GM18858 (cell line): ENCODE results near the gene F8A1.
"Not testable (repeated sequence)": the region's sequence is repeated elsewhere in the genome, so short reads cannot be mapped to it uniquely, and the experiment has no call there.

Experiments
- ATAC-seq: cut with Tn5 transposase; IDR thresholded peaks from one replicate; pipeline ENCODE4 v1.9.1; 2021; ENCODE audit not compliant: unreplicated experiment

F8A1 gene

DNA sequence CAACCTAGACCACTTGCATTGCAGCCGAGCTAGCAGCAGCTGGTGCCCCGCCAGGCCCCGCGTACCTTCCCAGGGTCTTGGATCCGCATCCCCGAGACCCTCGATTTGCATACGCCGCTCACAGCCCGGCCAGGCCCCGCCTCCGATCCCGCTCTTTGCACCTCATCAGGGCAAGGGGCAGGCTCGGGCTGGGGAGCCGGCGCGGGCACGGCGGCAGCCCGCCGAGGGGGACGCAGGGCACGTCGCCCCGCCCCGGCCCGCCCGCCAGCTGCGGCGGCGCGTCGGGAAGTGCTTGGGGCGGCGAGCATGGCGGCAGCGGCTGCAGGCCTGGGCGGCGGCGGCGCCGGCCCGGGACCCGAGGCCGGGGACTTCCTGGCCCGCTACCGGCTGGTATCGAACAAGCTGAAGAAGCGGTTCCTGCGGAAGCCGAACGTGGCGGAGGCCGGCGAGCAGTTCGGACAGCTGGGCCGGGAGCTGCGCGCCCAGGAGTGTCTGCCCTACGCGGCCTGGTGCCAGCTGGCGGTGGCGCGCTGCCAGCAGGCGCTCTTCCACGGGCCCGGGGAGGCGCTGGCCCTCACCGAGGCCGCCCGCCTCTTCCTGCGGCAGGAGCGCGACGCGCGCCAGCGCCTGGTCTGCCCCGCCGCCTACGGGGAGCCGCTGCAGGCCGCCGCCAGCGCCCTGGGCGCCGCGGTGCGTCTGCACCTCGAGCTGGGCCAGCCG lies at the start of gene F8A1:
TSS of gene F8A1 (plus strand) at position 287 of the 720 bp plus-strand sequence. CDS start at position 307, 20 bp downstream.
- peak; percentile 45 for ATAC-seq

DNA sequence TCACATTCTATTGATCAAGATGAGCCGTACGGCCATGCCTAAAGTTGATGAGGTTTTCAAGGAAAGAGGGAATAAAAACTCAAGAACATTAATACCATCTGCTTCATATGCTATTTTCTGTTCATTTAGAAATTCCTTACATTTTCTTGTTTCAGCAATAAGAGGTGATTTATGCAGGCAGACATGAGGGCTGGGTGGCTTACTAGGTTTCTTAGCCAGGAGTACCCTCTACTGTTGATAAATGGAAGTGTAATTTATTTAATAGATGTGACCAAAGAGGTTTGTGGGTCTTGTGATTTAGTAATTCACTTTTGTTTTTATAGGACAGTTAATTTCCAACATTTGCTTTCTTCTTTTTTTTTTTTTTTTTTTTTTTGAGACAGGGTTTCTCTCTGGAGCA lies 45.3 kb upstream of the F8A1 start:
- no peak for ATAC-seq

DNA sequence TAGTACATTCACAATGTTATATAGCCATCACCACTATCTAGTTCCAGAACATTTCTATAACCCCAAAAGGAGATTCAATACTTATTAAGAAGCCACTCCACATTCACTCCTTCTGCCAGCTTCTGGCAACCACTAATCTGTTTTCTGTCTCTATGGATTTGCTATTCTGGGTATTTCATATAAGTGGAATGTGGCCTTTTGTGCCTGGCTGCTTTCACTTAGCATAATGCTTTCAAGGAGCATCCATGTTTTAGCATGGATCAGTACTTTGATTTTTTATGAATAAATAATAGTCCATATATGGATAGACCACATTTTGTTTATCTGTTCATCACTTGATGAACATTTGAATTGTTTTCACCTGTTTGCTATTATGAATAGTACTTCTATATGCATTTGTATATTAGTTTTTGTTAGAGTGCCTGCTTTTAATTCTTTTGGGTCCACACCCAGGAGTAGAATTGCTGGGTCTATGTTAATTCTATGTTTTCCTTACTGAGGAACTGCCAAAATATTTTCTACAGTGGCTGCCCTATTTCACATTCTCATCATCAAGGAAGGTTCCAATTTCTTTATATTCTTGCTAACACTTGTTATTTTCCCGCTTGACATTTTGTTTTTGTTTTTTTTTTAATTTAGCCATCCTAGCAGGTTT lies 35.1 kb upstream of the F8A1 start:
- no peak for ATAC-seq

DNA sequence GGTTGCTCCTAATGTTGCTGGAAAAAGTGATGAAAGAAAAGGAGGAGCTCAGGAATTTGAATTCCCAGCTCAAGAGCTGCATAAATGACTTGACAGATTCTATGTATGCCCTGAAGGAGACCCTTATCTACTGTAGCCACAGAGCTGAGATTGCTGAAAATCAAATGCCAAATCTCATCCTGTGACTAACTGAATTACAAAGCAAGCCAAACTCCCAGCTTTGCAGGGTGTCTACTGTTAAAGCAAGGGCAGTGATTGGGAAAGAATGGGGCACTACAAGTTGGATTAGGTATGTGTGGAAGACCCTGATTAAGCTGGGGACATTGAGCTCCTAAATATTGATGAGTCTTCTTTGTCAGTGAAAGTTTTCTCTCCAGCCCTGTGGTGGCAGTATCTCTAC lies 30.9 kb upstream of the F8A1 start:
- ATAC-seq = no peak

DNA sequence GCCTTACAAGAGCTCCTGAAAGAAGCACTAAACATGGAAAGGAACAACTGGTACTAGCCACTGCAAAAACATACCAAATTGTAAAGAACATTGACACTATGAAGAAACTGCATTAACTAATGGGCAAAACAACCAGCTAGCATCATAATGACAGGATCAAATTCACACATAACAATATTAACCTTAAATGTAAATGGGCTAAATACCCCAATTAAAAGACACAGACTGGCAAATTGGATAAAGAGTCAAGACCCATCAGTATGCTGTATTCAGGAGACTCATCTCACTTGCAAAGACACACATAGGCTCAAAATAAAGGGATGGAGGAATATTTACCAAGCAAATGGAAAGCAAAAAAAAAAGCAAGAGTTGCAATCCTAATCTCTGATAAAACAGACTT lies 17.6 kb upstream of the F8A1 start:
- not testable (repeated sequence) for ATAC-seq

DNA sequence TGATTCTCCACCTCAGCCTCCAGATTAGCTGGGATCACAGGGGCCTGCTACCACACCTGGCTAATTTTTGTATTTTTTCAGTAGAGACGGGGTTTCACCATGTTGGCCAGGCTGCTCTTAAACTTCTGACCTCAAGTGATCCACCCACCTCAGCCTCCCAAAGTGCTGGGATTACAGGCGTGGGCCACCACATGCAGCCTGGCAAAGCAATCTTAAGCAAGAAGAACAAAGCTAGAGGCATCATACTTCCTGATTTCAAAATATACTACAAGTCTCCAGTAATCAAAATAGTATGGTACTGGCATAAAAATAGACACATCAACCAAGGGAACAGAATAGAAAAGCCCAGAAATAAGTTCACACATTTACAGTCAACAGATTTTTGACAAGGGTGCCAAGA lies 12.8 kb upstream of the F8A1 start:
- no peak for ATAC-seq

GRCh38 chrX:154884069-154884468 lies 2.1 kb upstream of the F8A1 start:
- ATAC-seq = not testable (repeated sequence)

- not testable (repeated sequence) for ATAC-seq
Measured at GRCh38 chrX:154885057-154885456, 1.1 kb upstream of the F8A1 start.

GRCh38 chrX:154885549-154885948 lies 606 bp upstream of the F8A1 start:
- ATAC-seq = not testable (repeated sequence)

DNA sequence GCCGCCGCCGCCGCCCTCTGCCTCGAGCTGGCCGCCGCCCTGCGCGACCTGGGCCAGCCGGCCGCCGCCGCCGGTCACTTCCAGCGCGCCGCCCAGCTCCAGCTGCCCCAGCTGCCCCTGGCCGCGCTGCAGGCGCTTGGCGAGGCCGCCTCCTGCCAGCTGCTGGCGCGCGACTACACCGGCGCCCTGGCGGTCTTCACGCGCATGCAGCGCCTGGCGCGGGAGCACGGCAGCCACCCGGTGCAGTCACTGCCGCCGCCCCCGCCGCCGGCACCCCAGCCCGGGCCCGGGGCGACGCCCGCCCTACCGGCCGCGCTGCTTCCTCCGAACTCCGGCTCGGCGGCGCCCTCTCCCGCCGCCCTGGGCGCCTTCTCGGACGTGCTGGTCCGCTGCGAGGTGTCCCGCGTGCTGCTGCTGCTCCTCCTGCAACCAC lies 650 bp downstream of the F8A1 start:
- peak; percentile 32 for ATAC-seq

- ATAC-seq = no peak
Measured at GRCh38 chrX:154890990-154891639, 5.0 kb downstream of the F8A1 start.

- ATAC-seq = no peak
Measured at GRCh38 chrX:154892296-154892695, 6.1 kb downstream of the F8A1 start.

DNA sequence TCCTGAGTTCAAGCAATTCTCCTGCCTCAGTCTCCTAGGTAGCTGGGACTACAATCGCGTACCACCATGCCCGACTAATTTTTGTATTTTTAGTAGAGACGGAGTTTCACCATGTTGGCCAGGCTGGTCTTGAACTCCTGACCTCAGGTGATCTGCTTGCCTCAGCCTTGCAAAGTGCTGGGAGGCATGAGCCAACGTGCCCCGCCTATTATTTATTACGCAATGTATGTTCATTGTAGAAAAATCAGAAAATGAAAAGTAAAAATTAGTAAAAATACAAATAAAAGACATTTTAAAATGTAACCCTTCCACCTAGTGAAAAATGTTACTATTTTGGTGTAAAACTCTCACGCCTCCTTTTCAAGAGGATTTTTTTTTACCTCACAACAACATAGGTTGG lies 14.2 kb downstream of the F8A1 start:
- ATAC-seq = no peak

- no peak for ATAC-seq
Measured at GRCh38 chrX:154902408-154902807, 16.3 kb downstream of the F8A1 start.

- no peak for ATAC-seq
Measured at GRCh38 chrX:154908821-154909220, 22.7 kb downstream of the F8A1 start.

DNA sequence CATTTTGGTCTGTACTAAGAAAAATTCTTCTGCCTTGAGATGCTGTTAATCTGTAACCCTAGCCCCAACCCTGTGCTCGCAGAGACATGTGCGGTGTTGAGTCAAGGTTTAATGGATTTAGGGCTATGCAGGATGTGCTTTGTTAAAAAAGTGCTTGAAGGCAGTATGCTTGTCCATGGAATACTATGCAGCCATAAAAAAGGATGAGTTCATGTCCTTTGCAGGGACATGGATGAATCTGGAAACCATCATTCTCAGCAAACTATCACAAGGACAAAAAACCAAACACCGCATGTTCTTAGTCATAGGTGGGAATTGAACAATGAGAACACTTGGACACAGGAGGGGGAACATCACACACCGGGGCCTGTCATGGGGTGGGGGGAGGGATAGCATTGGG lies 23.9 kb downstream of the F8A1 start:
- not testable (repeated sequence) for ATAC-seq

DNA sequence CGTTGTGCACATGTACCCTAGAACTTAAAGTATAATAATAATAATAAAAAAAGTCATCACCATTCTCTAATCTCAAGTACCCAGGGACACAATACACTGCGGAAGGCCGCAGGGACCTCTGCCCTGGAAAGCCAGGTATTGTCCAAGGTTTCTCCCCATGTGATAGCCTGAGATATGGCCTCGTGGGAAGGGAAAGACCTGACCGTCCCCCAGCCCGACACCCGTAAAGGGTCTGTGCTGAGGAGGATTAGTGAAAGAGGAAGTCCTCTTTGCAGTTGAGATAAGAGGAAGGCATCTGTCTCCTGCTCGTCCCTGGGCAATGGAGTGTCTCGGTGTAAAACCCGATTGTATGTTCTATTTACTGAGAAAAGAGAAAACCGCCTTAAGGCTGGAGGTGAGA lies 24.4 kb downstream of the F8A1 start:
- ATAC-seq = not testable (repeated sequence)

DNA sequence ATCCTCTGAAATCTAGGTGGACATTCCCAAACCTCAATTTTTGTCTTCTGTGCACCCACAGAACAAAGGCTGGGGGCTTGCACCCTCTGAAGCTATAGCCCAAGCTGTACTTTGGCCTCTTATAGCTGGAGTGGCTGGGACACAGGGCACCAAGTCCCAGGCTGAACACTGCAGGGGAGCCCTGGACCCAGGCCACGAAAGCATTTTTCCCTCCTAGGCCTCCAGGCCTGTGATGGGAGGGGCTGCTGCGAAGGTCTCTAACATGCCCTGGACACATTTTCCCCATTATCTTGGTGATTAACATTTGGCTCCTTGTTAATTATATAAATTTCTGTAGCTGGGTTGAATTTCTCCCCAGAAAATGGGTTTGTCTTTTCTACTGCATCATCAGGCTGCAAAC lies 27.9 kb downstream of the F8A1 start:
- no peak for ATAC-seq

GRCh38 chrX:154918060-154918483 lies 31.9 kb downstream of the F8A1 start:
- no peak for ATAC-seq

DNA sequence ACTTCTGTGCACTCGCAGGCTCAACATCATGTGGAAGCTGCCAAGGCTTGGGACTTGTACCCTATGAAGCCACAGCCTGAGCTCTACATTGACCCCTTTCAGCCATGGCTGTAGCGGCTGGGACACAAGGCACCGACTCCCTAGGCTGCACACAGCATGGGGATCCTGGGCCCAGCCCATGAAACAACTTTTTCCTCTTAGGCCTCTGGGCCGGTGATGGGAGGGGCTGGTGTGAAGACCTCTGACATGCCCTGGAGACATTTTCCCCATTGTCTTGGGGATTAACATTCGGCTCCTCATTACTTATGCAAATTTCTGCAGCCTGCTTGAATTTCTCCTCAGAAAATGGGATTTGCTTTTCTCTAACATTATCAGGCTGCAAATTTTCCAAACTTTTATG lies 38.6 kb downstream of the F8A1 start:
- not testable (repeated sequence) for ATAC-seq
